ENCODE results near the gene DEPDC4.
"Not testable (repeated sequence)": the region's sequence is repeated elsewhere in the genome, so short reads cannot be mapped to it uniquely, and the experiment has no call there.

DEPDC4 gene

GRCh38 chr12:100258127-100258526 is 8.8 kb downstream of the DEPDC4 start:
- DNase-seq = no peak

- no peak for DNase-seq
These were observed 12.0 kb downstream of the DEPDC4 start for GRCh38 chr12:100254876-100255275.

GRCh38 chr12:100253437-100253836 is 13.4 kb downstream of the DEPDC4 start:
- DNase-seq = no peak

GRCh38 chr12:100251917-100252316 is 15.0 kb downstream of the DEPDC4 start:
- DNase-seq = no peak

- DNase-seq = no peak
These were observed 16.9 kb downstream of the DEPDC4 start for GRCh38 chr12:100249941-100250340.

- DNase-seq = no peak
These were observed 18.0 kb downstream of the DEPDC4 start for GRCh38 chr12:100248886-100249285.

- DNase-seq = no peak
These were observed 19.1 kb downstream of the DEPDC4 start for GRCh38 chr12:100247765-100248164.

- DNase-seq = no peak
These were observed 23.7 kb downstream of the DEPDC4 start for GRCh38 chr12:100243137-100243536.

- DNase-seq = no peak
These were observed 27.3 kb downstream of the DEPDC4 start for GRCh38 chr12:100239589-100239988.

- DNase-seq = no peak
These were observed 28.1 kb downstream of the DEPDC4 start for GRCh38 chr12:100238801-100239200.

GRCh38 chr12:100234591-100235304 is 32.1 kb downstream of the DEPDC4 start:
- peak; percentile 78 for DNase-seq

GRCh38 chr12:100234166-100234565 is 32.7 kb downstream of the DEPDC4 start:
- DNase-seq = no peak

- DNase-seq = not testable (repeated sequence)
These were observed 35.0 kb downstream of the DEPDC4 start for GRCh38 chr12:100231873-100232272.

GRCh38 chr12:100229876-100230275 is 37.0 kb downstream of the DEPDC4 start:
- DNase-seq = peak; percentile 41

GRCh38 chr12:100229036-100229635 is 37.7 kb downstream of the DEPDC4 start:
- DNase-seq = peak; percentile 60

- DNase-seq = no peak
These were observed 41.4 kb downstream of the DEPDC4 start for GRCh38 chr12:100225491-100225890.

- DNase-seq = not testable (repeated sequence)
These were observed 44.7 kb downstream of the DEPDC4 start for GRCh38 chr12:100222173-100222572.

GRCh38 chr12:100221523-100221922 is 45.4 kb downstream of the DEPDC4 start:
- no peak for DNase-seq

GRCh38 chr12:100219328-100220109 is 47.4 kb downstream of the DEPDC4 start:
- no peak for DNase-seq

- no peak for DNase-seq
These were observed 50.5 kb downstream of the DEPDC4 start for GRCh38 chr12:100216337-100216736.

GRCh38 chr12:100215209-100215608 is 51.7 kb downstream of the DEPDC4 start:
- DNase-seq = no peak

GRCh38 chr12:100214518-100214917 is 52.4 kb downstream of the DEPDC4 start:
- DNase-seq = no peak

- no peak for DNase-seq
These were observed 53.6 kb downstream of the DEPDC4 start for GRCh38 chr12:100213016-100213891.
